ENCODE results near the gene NFE2L3.

- TF ChIP-seq CTCF (IDR thresholded peaks at IDR 0.05) (no peak), EP300 (IDR thresholded peaks at IDR 0.05) (no peak), POLR2AphosphoS5 (IDR thresholded peaks at IDR 0.05) (no peak)
Measured at GRCh38 chr7:26181474-26182227, 29.7 kb downstream of the NFE2L3 start.

Data from upper lobe of left lung (tissue), 4 donors.